Neuronal stem cell (in vitro differentiated cells): ENCODE results near the gene PLXNA4.
A peak's percentile ranks its signal among the peaks of the same experiment; 100 is the strongest.

Experiments
- DNase-seq: peaks from one replicate; pipeline ENCODE4 v3.0.0-alpha.2; 2013; ENCODE audit warnings: low spot score
- H2AFZ ChIP-seq: one replicate; pipeline ENCODE4 v1.6.1; 2013; ENCODE audit warnings: mild to moderate bottlenecking, low read length, inconsistent platforms
- H2AK5ac ChIP-seq: 2 replicates; pipeline ENCODE4 v1.6.1; 2013; ENCODE audit warnings: low read depth, mild to moderate bottlenecking, inconsistent platforms, low read length, moderate library complexity, mixed read lengths
- H2BK120ac ChIP-seq: 2 replicates; pipeline ENCODE4 v1.6.1; 2013; ENCODE audit warnings: low read depth, mild to moderate bottlenecking, inconsistent platforms, low read length, moderate library complexity, mixed read lengths
- H2BK12ac ChIP-seq: one replicate; pipeline ENCODE4 v1.6.1; 2013; ENCODE audit warnings: low read length, inconsistent platforms
- H2BK15ac ChIP-seq: 2 replicates; pipeline ENCODE4 v1.6.1; 2013; ENCODE audit warnings: mild to moderate bottlenecking, low read length, inconsistent platforms, mixed read lengths
- H2BK5ac ChIP-seq: one replicate; pipeline ENCODE4 v1.6.1; 2013; ENCODE audit warnings: inconsistent platforms, mild to moderate bottlenecking, low read length, moderate library complexity
- H3K14ac ChIP-seq: one replicate; pipeline ENCODE4 v1.6.1; 2013; ENCODE audit warnings: low read length, inconsistent platforms
- H3K18ac ChIP-seq: 2 replicates; pipeline ENCODE4 v1.6.1; 2013; ENCODE audit warnings: low read length, inconsistent platforms
- H3K23ac ChIP-seq: 2 replicates; pipeline ENCODE4 v1.6.1; 2013; ENCODE audit warnings: low read depth, mild to moderate bottlenecking, mixed read lengths, low read length, inconsistent platforms; ENCODE audit not compliant: poor library complexity
- H3K27ac ChIP-seq: replicated peaks from 3 replicates; pipeline ENCODE4 v1.5.1; 2013; ENCODE audit warnings: low read length, inconsistent platforms
- H3K27me3 ChIP-seq, 3 experiments: 2 replicates each; pipeline ENCODE4 v1.6.1; 2013; ENCODE audit warnings: low read length in 3 of 3, mild to moderate bottlenecking in 2 of 3, inconsistent platforms in 1 of 3, low read depth in 1 of 3, mixed read lengths in 1 of 3, moderate library complexity in 1 of 3; ENCODE audit not compliant: control insufficient read depth in 3 of 3, insufficient read depth in 3 of 3
- H3K36me3 ChIP-seq, 2 donors: replicated peaks in 1 of 2; 2 replicates each; pipeline ENCODE4 v1.6.1; 2013; ENCODE audit warnings: low read length in 2 of 2; ENCODE audit not compliant: control insufficient read depth in 2 of 2, insufficient read depth in 2 of 2
- H3K4ac ChIP-seq: 2 replicates; pipeline ENCODE4 v1.6.1; 2013; ENCODE audit warnings: inconsistent platforms, mild to moderate bottlenecking, low read length, moderate library complexity
- H3K4me1 ChIP-seq, 2 donors: 1 replicate in 1 of 2; 2 replicates in 1 of 2; pipeline ENCODE4 v1.6.1; 2013; ENCODE audit warnings: low read length in 2 of 2, low read depth in 1 of 2; ENCODE audit not compliant: control insufficient read depth in 2 of 2, insufficient read depth in 1 of 2
- H3K4me2 ChIP-seq: one replicate; pipeline ENCODE4 v1.6.1; 2013; ENCODE audit warnings: mild to moderate bottlenecking, low read length, inconsistent platforms; ENCODE audit not compliant: insufficient read depth, poor library complexity, severe bottlenecking
- H3K4me3 ChIP-seq, 2 donors: 2 replicates each; pipeline ENCODE4 v1.5.1; 2013; ENCODE audit warnings: low read length in 2 of 2, mild to moderate bottlenecking in 2 of 2, inconsistent platforms in 1 of 2, moderate library complexity in 1 of 2
- H3K79me1 ChIP-seq: one replicate; pipeline ENCODE4 v1.6.1; 2013; ENCODE audit warnings: low read depth, mild to moderate bottlenecking, inconsistent platforms, low read length, moderate library complexity
- H3K9ac ChIP-seq: one replicate; pipeline ENCODE4 v1.6.1; 2013; ENCODE audit warnings: mild to moderate bottlenecking, low read depth, low read length, inconsistent platforms; ENCODE audit not compliant: poor library complexity
- H3K9me3 ChIP-seq, 2 donors: replicated peaks in 1 of 2; 2 replicates each; pipeline versions ENCODE3 to v1.6.1; 2013; ENCODE audit warnings: low read length in 2 of 2, mild to moderate bottlenecking in 2 of 2, inconsistent platforms in 1 of 2, low read depth in 1 of 2, mixed read lengths in 1 of 2, moderate library complexity in 1 of 2; ENCODE audit not compliant: control insufficient read depth in 2 of 2, insufficient read depth in 1 of 2
- H4K8ac ChIP-seq: one replicate; pipeline ENCODE4 v1.6.1; 2013; ENCODE audit warnings: low read depth, mild to moderate bottlenecking, inconsistent platforms, low read length, moderate library complexity
- H4K91ac ChIP-seq: one replicate; pipeline ENCODE4 v1.6.1; 2013; ENCODE audit warnings: low read length, low read depth, mild to moderate bottlenecking, inconsistent platforms; ENCODE audit not compliant: poor library complexity
- WGBS, 2 donors: extraction: QIAGEN DNeasy Blood & Tissue Kit; methylation state at CpG; one replicate each; pipeline ENCODE4 v1.1.7; 2013; ENCODE audit warnings: missing lambda C conversion rate in 2 of 2, mixed read lengths in 1 of 2; ENCODE audit not compliant: insufficient read length in 2 of 2, insufficient replicate concordance in 1 of 2; ENCODE audit errors: extremely low coverage in 2 of 2; 5-methylcytosine and 5-hydroxymethylcytosine counted together

PLXNA4 gene

DNA sequence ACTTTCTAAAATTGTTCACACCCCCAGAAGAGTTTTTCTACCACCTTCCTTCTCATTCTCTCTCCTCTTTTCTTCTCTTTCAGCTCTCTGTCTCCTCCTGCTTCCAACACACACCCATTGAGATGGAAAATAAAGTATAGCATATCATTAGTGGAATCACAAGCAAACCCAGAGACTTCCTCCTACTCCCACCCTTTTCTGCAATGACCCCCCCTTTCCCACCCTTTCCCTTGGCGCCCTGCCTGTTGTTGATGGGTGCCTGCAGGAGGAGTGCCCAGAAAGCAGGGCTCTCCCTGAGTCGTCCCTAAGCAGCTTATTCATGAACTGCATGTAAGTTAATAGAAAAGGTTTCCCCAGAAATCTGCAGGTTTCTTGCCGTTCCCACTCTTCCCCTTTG, 300.0 kb downstream of the PLXNA4 start:
- DNase-seq, result no peak
- Histone ChIP-seq H3K27me3 (no peaks in the 10 kb centered on the region), H2BK120ac (no peak overlapping the region), H3K23ac (no peak overlapping the region), H3K36me3 (no peaks in the 10 kb centered on the region), H3K4me1 (peaks cover 0 to 2% of the 10 kb centered on the region in 2 donors), H3K4me3 (no peak overlapping the region), H4K91ac (no peak overlapping the region), H3K9me3 (no peaks in the 10 kb centered on the region), H3K18ac (no peak overlapping the region), H3K4me2 (no peak overlapping the region), H2AK5ac (no peak overlapping the region), H2BK15ac (no peak overlapping the region), H2BK5ac (no peak overlapping the region), H2BK12ac (no peak overlapping the region), H3K4ac (no peak overlapping the region), H3K9ac (no peak overlapping the region), H4K8ac (no peak overlapping the region), H3K14ac (no peak overlapping the region), H2AFZ (no peak overlapping the region), H3K27ac (no peak overlapping the region), H3K79me1 (no peaks in the 10 kb centered on the region)
- WGBS, 2 donors, result no CpG with 5 or more reads among the region's 3 CpGs

DNA sequence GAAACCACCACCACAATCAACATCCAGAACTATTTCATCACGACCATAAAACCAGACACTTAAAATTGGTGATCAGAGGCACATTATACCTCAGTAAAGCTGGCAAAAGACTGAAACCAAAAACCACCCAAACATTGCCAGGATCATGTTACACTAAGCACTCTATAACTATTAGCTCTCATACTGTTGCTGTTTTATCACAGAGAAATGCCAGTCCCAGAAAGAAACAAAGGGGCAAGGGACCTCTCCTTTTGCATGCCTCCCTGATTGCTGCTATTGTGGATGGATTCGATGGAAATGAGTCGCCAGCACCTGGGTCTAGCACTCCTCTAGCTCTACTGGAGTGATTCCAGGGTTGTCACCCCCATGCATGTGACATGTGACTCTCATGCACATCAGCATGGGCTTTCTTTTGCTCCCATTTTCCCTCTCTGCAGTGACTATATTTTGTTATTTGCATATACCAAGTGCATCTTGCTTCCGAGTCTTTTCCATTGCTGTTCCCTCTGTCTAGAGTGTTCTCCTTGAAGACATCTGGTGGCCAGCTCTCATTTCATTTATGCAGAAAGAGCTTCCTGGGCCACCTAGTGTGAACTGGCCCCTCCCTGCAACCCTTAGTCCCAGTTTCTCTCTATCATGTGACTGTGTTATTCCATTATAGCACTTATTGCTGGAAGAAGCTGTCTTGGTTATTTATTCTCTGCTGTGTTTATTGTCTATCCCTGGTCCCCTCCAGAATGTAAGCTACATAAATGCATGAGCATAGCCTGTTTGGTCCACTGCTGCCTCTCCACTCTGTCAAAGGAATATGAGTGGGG, 300.6 kb downstream of the PLXNA4 start:
- H3K14ac ChIP-seq, result no peak overlapping the region
- H3K18ac ChIP-seq, result no peak overlapping the region
- H4K91ac ChIP-seq, result no peak overlapping the region
- H2BK120ac ChIP-seq, result no peak overlapping the region
- H2BK12ac ChIP-seq, result no peak overlapping the region
- no peak overlapping the region for H3K4me2 ChIP-seq
- no peak overlapping the region for H3K27ac ChIP-seq
- H4K8ac ChIP-seq, result no peak overlapping the region
- H3K4me1 ChIP-seq, result peaks cover 0 to 2% of the 10 kb centered on the region in 2 donors
- no peaks in the 10 kb centered on the region for H3K36me3 ChIP-seq
- no peak overlapping the region for H3K9ac ChIP-seq
- no peak overlapping the region for H3K23ac ChIP-seq
- no peak overlapping the region for H2BK15ac ChIP-seq
- no peak overlapping the region for H3K4me3 ChIP-seq
- no CpG with 5 or more reads among the region's 4 CpGs for WGBS, 2 donors
- H2AFZ ChIP-seq, result no peak overlapping the region
- H2AK5ac ChIP-seq, result no peak overlapping the region
- DNase-seq, result no peak
- H3K9me3 ChIP-seq, result no peaks in the 10 kb centered on the region
- no peaks in the 10 kb centered on the region for H3K79me1 ChIP-seq
- H3K4ac ChIP-seq, result no peak overlapping the region
- H3K27me3 ChIP-seq, result no peaks in the 10 kb centered on the region
- no peak overlapping the region for H2BK5ac ChIP-seq

DNA sequence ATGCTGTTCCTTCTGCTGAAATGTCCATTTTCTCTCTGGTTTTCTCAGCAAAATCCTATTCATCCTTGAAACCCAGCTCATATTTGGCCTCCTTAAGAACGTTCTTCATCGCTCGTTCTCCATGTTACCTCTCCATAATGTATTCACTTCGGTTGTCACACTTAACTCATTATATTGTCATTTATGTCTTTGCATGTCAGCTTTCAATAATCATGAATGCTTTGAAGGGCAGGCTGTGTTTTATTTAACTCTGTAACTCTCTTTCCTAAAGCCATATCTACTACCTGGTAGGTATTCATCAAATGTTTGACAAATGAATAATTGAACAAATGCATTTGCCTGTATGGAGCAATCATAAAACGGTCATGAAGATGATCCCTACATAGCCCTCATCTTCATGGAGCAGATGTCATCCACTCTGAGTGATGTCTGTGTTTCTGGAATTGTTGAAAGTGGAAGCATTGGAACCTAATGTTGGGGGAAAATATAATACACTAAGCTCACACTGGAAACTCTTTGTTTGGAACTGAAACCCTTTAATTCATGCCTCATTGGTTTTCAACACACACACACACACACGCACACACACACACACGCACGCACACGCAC, 303.4 kb downstream of the PLXNA4 start:
- Histone ChIP-seq H3K9ac (no peak overlapping the region), H3K18ac (no peak overlapping the region), H3K23ac (no peak overlapping the region), H3K27ac (no peak overlapping the region), H3K4me2 (no peak overlapping the region), H2BK5ac (no peak overlapping the region), H3K9me3 (no peaks in the 10 kb centered on the region), H3K4ac (no peak overlapping the region), H2AFZ (no peak overlapping the region), H3K27me3 (no peaks in the 10 kb centered on the region), H3K36me3 (no peaks in the 10 kb centered on the region), H4K91ac (no peak overlapping the region), H3K14ac (no peak overlapping the region), H2AK5ac (no peak overlapping the region), H4K8ac (no peak overlapping the region), H3K4me1 (peaks cover 0 to 2% of the 10 kb centered on the region in 2 donors), H2BK15ac (no peak overlapping the region), H2BK12ac (no peak overlapping the region), H3K4me3 (no peak overlapping the region), H2BK120ac (no peak overlapping the region), H3K79me1 (no peaks in the 10 kb centered on the region)
- no CpG with 5 or more reads among the region's 9 CpGs for WGBS, 2 donors
- DNase-seq, result no peak

DNA sequence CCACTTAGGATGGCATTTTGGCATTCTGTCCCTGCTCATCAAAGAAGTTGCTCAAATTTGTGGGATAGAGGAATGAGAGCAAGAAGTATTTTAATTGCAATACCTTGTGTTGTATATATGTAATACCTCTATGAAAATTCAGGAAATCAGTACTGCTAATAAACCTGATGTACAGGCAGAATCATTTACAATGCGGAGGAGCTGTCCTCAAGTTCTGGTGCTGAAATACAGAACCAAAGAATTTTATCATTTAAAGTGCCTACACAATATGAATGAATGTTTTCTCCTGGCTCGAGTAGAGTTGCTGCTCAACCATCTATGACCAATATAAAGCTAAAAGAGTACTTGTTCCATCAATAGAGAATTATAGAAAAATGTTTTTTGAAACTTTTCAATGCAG, 305.8 kb downstream of the PLXNA4 start:
- H3K23ac ChIP-seq, result no peak overlapping the region
- H4K91ac ChIP-seq, result no peak overlapping the region
- no peak overlapping the region for H4K8ac ChIP-seq
- no peak overlapping the region for H2BK12ac ChIP-seq
- no peak overlapping the region for H2BK15ac ChIP-seq
- no peaks in the 10 kb centered on the region for H3K79me1 ChIP-seq
- peaks cover 0 to 2% of the 10 kb centered on the region in 2 donors for H3K4me1 ChIP-seq
- H3K36me3 ChIP-seq, result no peaks in the 10 kb centered on the region
- no peak overlapping the region for H2BK5ac ChIP-seq
- no peak overlapping the region for H3K4ac ChIP-seq
- no peaks in the 10 kb centered on the region for H3K9me3 ChIP-seq
- H3K4me2 ChIP-seq, result no peak overlapping the region
- H3K9ac ChIP-seq, result no peak overlapping the region
- no peak overlapping the region for H3K18ac ChIP-seq
- no peak overlapping the region for H3K4me3 ChIP-seq
- H2BK120ac ChIP-seq, result no peak overlapping the region
- H3K27ac ChIP-seq, result no peak overlapping the region
- H3K27me3 ChIP-seq, result no peaks in the 10 kb centered on the region
- no CpG with 5 or more reads among the region's 2 CpGs for WGBS, 2 donors
- no peak overlapping the region for H2AFZ ChIP-seq
- DNase-seq, result peak; percentile 32
- H3K14ac ChIP-seq, result no peak overlapping the region
- H2AK5ac ChIP-seq, result no peak overlapping the region
